Smooth muscle cell (in vitro differentiated cells): ENCODE results near the gene PREX1. TPM values are rescaled to one million over a fixed set of nuclear protein-coding genes. Genes with fewer than 3 reads are reported as not detected.

ENCODE experiments used
- DNase-seq: peaks from one replicate; lab custom pipeline; 2025; ENCODE audit not compliant: unreplicated experiment; lab: John Stamatoyannopoulos, UW
- H2AFZ ChIP-seq: fragments of 200-600 bp; sonication (generic); 2 replicates; pipeline ENCODE4 v1.6.0; 2016; ENCODE audit warnings: antibody characterized with exemption, low read depth, mild to moderate bottlenecking
- H3F3A ChIP-seq: fragments of 200-600 bp; sonication (generic); 2 replicates; pipeline ENCODE4 v1.6.0; 2017; ENCODE audit warnings: antibody characterized with exemption, low read depth
- H3K27ac ChIP-seq: fragments of 200-600 bp; sonication (generic); 2 replicates; pipeline ENCODE4 v1.5.1; 2016; ENCODE audit warnings: low read depth, mild to moderate bottlenecking
- H3K27me3 ChIP-seq: fragments of 200-600 bp; sonication (generic); 2 replicates; pipeline ENCODE4 v1.6.1; 2016; ENCODE audit warnings: low read depth, mild to moderate bottlenecking
- H3K36me3 ChIP-seq: fragments of 200-600 bp; sonication (generic); 2 replicates; pipeline ENCODE4 v1.5.1; 2016; ENCODE audit warnings: low read depth
- H3K4me1 ChIP-seq: fragments of 200-600 bp; sonication (generic); 2 replicates; pipeline ENCODE4 v1.5.1; 2016; ENCODE audit warnings: low read depth
- H3K4me2 ChIP-seq: fragments of 200-600 bp; sonication (generic); 2 replicates; pipeline ENCODE4 v1.6.0; 2016; ENCODE audit warnings: mild to moderate bottlenecking
- H3K4me3 ChIP-seq: fragments of 200-600 bp; sonication (generic); 2 replicates; pipeline ENCODE4 v1.5.1; 2016; ENCODE audit warnings: mild to moderate bottlenecking
- H3K79me2 ChIP-seq: fragments of 200-600 bp; sonication (generic); 2 replicates; pipeline ENCODE4 v1.6.0; 2016; ENCODE audit warnings: low read depth, mild to moderate bottlenecking
- H3K9ac ChIP-seq: fragments of 200-600 bp; sonication (generic); 2 replicates; pipeline ENCODE4 v1.6.0; 2016; ENCODE audit warnings: low read depth
- H3K9me3 ChIP-seq: fragments of 200-600 bp; sonication (generic); replicated peaks from 2 replicates; pipeline ENCODE4 v1.5.1; 2016; ENCODE audit warnings: low read depth
- H4K20me1 ChIP-seq: fragments of 200-600 bp; sonication (generic); 2 replicates; pipeline ENCODE4 v1.6.0; 2016; ENCODE audit warnings: low read depth
- CTCF ChIP-seq: fragments of 200-600 bp; sonication (generic); IDR thresholded peaks from 2 replicates; pipeline ENCODE4 v1.5.1; 2017; ENCODE audit warnings: borderline replicate concordance, mild to moderate bottlenecking, antibody characterized with exemption; ENCODE audit not compliant: insufficient read depth, poor library complexity, severe bottlenecking
- WGBS: methylation state at CpG from one replicate; pipeline ENCODE4 v1.1.7; 2016; ENCODE audit warnings: low lambda C conversion rate; 5-methylcytosine and 5-hydroxymethylcytosine counted together
- polyA plus RNA-seq: library from polyadenylated mRNA; unstranded; fragments of >200 nt; fragmentation: Nextera tagmentation; extraction: Ambion mirVana; gene quantifications from 2 replicates; pipeline ENCODE4 v1.2.1, GENCODE V29; 2016
- total RNA-seq: library from RNA; depleted of rRNA; stranded (reverse); fragments of >200 nt; gene quantifications from 2 replicates; pipeline ENCODE4 v1.2.3, GENCODE V29; 2014

The PREX1 gene
- total and polyA plus RNA-seq, 2 experiments from 2014 or later: 0.04 to 0.30 TPM

- no peak overlapping the region for H3K27ac ChIP-seq
- no peaks in the 10 kb centered on the region for H3K36me3 ChIP-seq
- WGBS: 91% methylated on average over 7 of the region's 7 CpGs
- H3K9ac ChIP-seq: no peak overlapping the region
- no peak overlapping the region for H2AFZ ChIP-seq
- no peaks in the 10 kb centered on the region for H3K79me2 ChIP-seq
- H3K4me3 ChIP-seq: no peak overlapping the region
- no peaks in the 10 kb centered on the region for H3F3A ChIP-seq
- no peaks in the 10 kb centered on the region for H3K27me3 ChIP-seq
- no peak for TF ChIP-seq CTCF
- no peak overlapping the region for H3K4me2 ChIP-seq
- no peaks in the 10 kb centered on the region for H3K4me1 ChIP-seq
- H3K9me3 ChIP-seq: peaks cover 4% of the 10 kb centered on the region
- no peak for DNase-seq
- H4K20me1 ChIP-seq: no peaks in the 10 kb centered on the region
These were observed 25.2 kb downstream of the PREX1 start for GRCh38 chr20:48802647-48803046.

- no peaks in the 10 kb centered on the region for H3F3A ChIP-seq
- DNase-seq: no peak
- no peaks in the 10 kb centered on the region for H3K36me3 ChIP-seq
- no peaks in the 10 kb centered on the region for H3K4me1 ChIP-seq
- H3K79me2 ChIP-seq: no peaks in the 10 kb centered on the region
- no peak overlapping the region for H3K4me3 ChIP-seq
- H2AFZ ChIP-seq: no peak overlapping the region
- no peak overlapping the region for H3K27ac ChIP-seq
- H3K9ac ChIP-seq: no peak overlapping the region
- WGBS: 82% methylated on average over 2 of the region's 2 CpGs
- TF ChIP-seq CTCF: no peak
- H4K20me1 ChIP-seq: no peaks in the 10 kb centered on the region
- no peaks in the 10 kb centered on the region for H3K27me3 ChIP-seq
- H3K9me3 ChIP-seq: peaks cover 4% of the 10 kb centered on the region
- no peak overlapping the region for H3K4me2 ChIP-seq
These were observed 25.6 kb downstream of the PREX1 start for GRCh38 chr20:48802216-48802615.

- no peak overlapping the region for H3K4me3 ChIP-seq
- H3K4me2 ChIP-seq: no peak overlapping the region
- no peaks in the 10 kb centered on the region for H4K20me1 ChIP-seq
- no peak overlapping the region for H2AFZ ChIP-seq
- no peaks in the 10 kb centered on the region for H3F3A ChIP-seq
- H3K27me3 ChIP-seq: no peaks in the 10 kb centered on the region
- TF ChIP-seq CTCF: no peak
- no peaks in the 10 kb centered on the region for H3K9me3 ChIP-seq
- no peak overlapping the region for H3K27ac ChIP-seq
- H3K4me1 ChIP-seq: no peaks in the 10 kb centered on the region
- no peak for DNase-seq
- H3K36me3 ChIP-seq: no peaks in the 10 kb centered on the region
- 98% methylated on average over 10 of the region's 10 CpGs for WGBS
- no peaks in the 10 kb centered on the region for H3K79me2 ChIP-seq
- H3K9ac ChIP-seq: no peak overlapping the region
These were observed 26.6 kb downstream of the PREX1 start for GRCh38 chr20:48801197-48801596.

- Histone ChIP-seq H3K27me3 (no peaks in the 10 kb centered on the region), H3F3A (no peaks in the 10 kb centered on the region), H4K20me1 (no peaks in the 10 kb centered on the region), H3K9ac (no peak overlapping the region), H3K36me3 (no peaks in the 10 kb centered on the region), H3K4me2 (no peak overlapping the region), H3K4me3 (no peak overlapping the region), H3K27ac (no peak overlapping the region), H3K79me2 (no peaks in the 10 kb centered on the region), H3K9me3 (no peaks in the 10 kb centered on the region), H3K4me1 (peaks cover 1% of the 10 kb centered on the region), H2AFZ (no peak overlapping the region)
- WGBS: 30% methylated on average over 4 of the region's 4 CpGs
- DNase-seq: no peak
- no peak for TF ChIP-seq CTCF
These were observed 27.6 kb downstream of the PREX1 start for GRCh38 chr20:48800177-48800576.
